DOHH2 (cell line): ENCODE results near the gene GUCY2D.

Experiments
- CTCF ChIP-seq: fragments of 200-600 bp; sonication (generic); IDR thresholded peaks from one replicate; pipeline ENCODE4 v1.5.1; 2014; ENCODE audit warnings: antibody characterized with exemption, mild to moderate bottlenecking, low read depth, low read length; ENCODE audit not compliant: poor library complexity, severe bottlenecking
- EZH2phosphoT487 ChIP-seq: fragments of 200-600 bp; sonication (generic); IDR thresholded peaks from 2 replicates; pipeline ENCODE4 v1.6.1; 2017; ENCODE audit warnings: borderline replicate concordance, mild to moderate bottlenecking, antibody characterized with exemption, low read length, moderate library complexity, mixed read lengths

- TF ChIP-seq CTCF, result no peak
- no peak for TF ChIP-seq EZH2phosphoT487
Observed at GRCh38 chr17:8015236-8015956, 13.0 kb downstream of the GUCY2D start.
